ENCODE results near the gene PTF1A.

PTF1A gene

GRCh38 chr10:23187155-23187554 lies 5.0 kb upstream of the PTF1A start:
- DNase-seq, result no peak

- no peak for DNase-seq
Measured at GRCh38 chr10:23189024-23189423, 3.1 kb upstream of the PTF1A start.

- no peak for DNase-seq
Measured at GRCh38 chr10:23190872-23191763, 994 bp upstream of the PTF1A start.

GRCh38 chr10:23192712-23193434 lies 761 bp downstream of the PTF1A start:
- peak; percentile 18 for DNase-seq

- no peak for DNase-seq
Measured at GRCh38 chr10:23193435-23194074, 1.4 kb downstream of the PTF1A start.

GRCh38 chr10:23194471-23194965 lies 2.4 kb downstream of the PTF1A start:
- no peak for DNase-seq

- DNase-seq, result no peak
Measured at GRCh38 chr10:23194966-23195845, 3.1 kb downstream of the PTF1A start.

- no peak for DNase-seq
Measured at GRCh38 chr10:23195846-23196600, 3.9 kb downstream of the PTF1A start.

- DNase-seq, result no peak
Measured at GRCh38 chr10:23196915-23197314, 4.8 kb downstream of the PTF1A start.

- peak; percentile 45 for DNase-seq
Measured at GRCh38 chr10:23197416-23197861, 5.3 kb downstream of the PTF1A start.

- no peak for DNase-seq
Measured at GRCh38 chr10:23198610-23198939, 6.5 kb downstream of the PTF1A start.

- no peak for DNase-seq
Measured at GRCh38 chr10:23198940-23199767, 7.0 kb downstream of the PTF1A start.

GRCh38 chr10:23199768-23200511 lies 7.8 kb downstream of the PTF1A start:
- peak; percentile 74 for DNase-seq

GRCh38 chr10:23200586-23200985 lies 8.5 kb downstream of the PTF1A start:
- no peak for DNase-seq

- DNase-seq, result no peak
Measured at GRCh38 chr10:23200997-23201652, 9.0 kb downstream of the PTF1A start.

- DNase-seq, result no peak
Measured at GRCh38 chr10:23201837-23202236, 9.7 kb downstream of the PTF1A start.

GRCh38 chr10:23202779-23203178 lies 10.7 kb downstream of the PTF1A start:
- no peak for DNase-seq

- DNase-seq, result no peak
Measured at GRCh38 chr10:23203369-23204325, 11.5 kb downstream of the PTF1A start.
